Measurements from ENCODE around the gene PRCD. TPM values are rescaled to one million over a fixed set of nuclear protein-coding genes. Genes with fewer than 3 reads are reported as not detected.

PRCD gene
- total and polyA plus RNA-seq, 4 experiments from 2014 or later, result not detected

DNA sequence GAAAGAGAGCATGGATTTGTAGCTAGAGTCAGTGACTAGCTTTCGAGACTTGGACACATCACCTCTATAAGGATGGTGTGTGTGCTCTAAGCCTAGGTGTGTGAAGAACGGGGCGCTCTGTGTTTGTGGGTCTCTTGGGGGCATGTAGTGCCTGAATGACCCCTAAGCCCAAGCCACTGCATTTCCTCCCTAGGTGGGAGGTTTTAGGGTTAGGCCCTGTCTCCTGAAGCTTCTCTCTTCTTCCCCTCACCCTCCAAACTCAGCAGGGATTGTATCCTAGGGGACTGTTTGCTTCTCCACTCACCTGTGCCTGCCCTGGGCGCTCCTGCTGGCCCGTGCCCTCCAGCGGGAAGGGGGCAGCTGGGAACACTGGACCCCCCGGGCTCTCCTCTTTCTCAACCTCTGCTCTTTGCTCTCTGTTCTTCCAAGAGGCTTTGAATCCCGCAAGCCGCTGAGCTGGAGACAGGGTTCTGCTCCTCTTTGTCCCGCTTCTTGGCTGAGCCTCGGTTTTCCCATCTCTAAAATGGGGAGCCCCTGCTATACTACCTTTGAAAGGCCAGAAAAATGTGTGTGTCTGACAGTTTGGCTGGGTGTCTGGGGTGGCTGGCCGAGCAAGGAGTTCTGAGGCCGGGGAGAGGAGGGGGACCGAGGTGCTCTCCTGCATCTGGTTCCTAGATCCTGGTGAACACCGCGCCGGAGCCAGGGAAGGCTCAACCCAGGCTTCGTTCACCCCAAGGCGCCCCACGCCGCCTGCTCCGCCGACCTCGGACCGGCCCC is 3.1 kb upstream of the PRCD start:
- no peak overlapping the region for H3K27ac ChIP-seq (ENCODE audit: low read depth, low read length)
- CTCF ChIA-PET (ENCODE audit: partially characterized antibody), result interaction anchor here (0.6 to 1.6 kb wide), 4 partner anchors 10 to 145 kb away, joined by 3 to 4 read pairs (median 3); no protein-coding TSS in a partner anchor
- POLR2A ChIA-PET (ENCODE audit: partially characterized antibody), result interaction anchor here (0.5 to 1.3 kb wide), 4 partner anchors 9 to 135 kb away, joined by 3 to 5 read pairs (median 4); no protein-coding TSS in a partner anchor
- H3K4me1 Mint-ChIP-seq, result peaks cover 3 to 9% (median 4%) of the 10 kb centered on the region in 4 donors
- H3K4me3 Mint-ChIP-seq, result peak overlapping the region in 4 of 8 donors; percentile 23 to 61 (median 32)
- H3K9me3 Mint-ChIP-seq, result no peaks in the 10 kb centered on the region
- peaks cover 22 to 25% of the 10 kb centered on the region in 2 donors for H3K27me3 Mint-ChIP-seq
- H3K27me3 ChIP-seq (ENCODE audit: insufficient read depth, low read length), result peaks cover 9% of the 10 kb centered on the region
- no peaks in the 10 kb centered on the region for H3K9me3 ChIP-seq (ENCODE audit: control insufficient read depth in 1 of 2, low read length in 2 of 2)
- H3K27ac Mint-ChIP-seq, result no peak overlapping the region
- no peak overlapping the region for H3K4me3 ChIP-seq (ENCODE audit: low read length in 2 of 2)
- no peaks in the 10 kb centered on the region for H3K36me3 Mint-ChIP-seq
- no peaks in the 10 kb centered on the region for H3K36me3 ChIP-seq (ENCODE audit: insufficient read depth, low read length)
- peak in 1 of 5 donors; percentile 31 for DNase-seq
- intact Hi-C loops (cut with micrococcal nuclease), result no loop called here
- no peaks in the 10 kb centered on the region for H3K4me1 ChIP-seq (ENCODE audit: insufficient read depth, low read length)

DNA sequence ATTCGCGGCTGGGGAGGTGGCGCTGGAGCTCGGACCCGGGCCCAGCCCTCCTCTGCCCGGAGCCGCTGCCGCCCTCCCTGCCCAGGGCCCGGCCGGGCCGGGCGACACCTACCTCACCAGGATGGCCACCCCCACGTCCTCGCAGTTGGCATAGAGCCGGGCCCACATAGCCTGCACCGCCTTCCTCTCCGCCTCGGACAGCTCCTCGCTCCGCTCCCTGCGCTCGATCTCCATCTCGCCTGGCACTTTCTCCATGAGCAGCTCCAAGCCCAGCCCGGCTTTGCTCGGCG is 2.6 kb upstream of the PRCD start:
- POLR2A ChIA-PET (ENCODE audit: partially characterized antibody), result interaction anchor here (1.3 kb wide), 1 partner anchor 9 kb away, joined by 5 read pairs; no protein-coding TSS in a partner anchor

GRCh38 chr17:76537578-76538280 is 2.1 kb upstream of the PRCD start, which contains the start of gene CYGB:
Gene CYGB, minus strand, starts transcription at chr17:76537709. Its CDS starts 167 bp downstream, at chr17:76537542.
- H3K27ac Mint-ChIP-seq, result no peak within 1 kb of the TSS
- peak in 2 of 5 donors; percentile 17 to 44 for DNase-seq
- ChIA-PET POLR2A (ENCODE audit: partially characterized antibody) (no interaction called here), CTCF (ENCODE audit: partially characterized antibody) (no interaction called here)
- intact Hi-C loops (cut with micrococcal nuclease), result no loop called here
- H3K4me1 Mint-ChIP-seq, result peaks cover 1 to 9% (median 3%) of the 10 kb centered on the region in 4 donors
- H3K9me3 ChIP-seq (ENCODE audit: control insufficient read depth in 1 of 2, low read length in 2 of 2), result no peaks in the 10 kb centered on the region
- H3K9me3 Mint-ChIP-seq, result no peaks in the 10 kb centered on the region
- peak within 1 kb of the TSS in 3 of 8 donors; percentile 24 to 61 (median 56) for H3K4me3 Mint-ChIP-seq
- no peaks in the 10 kb centered on the region for H3K36me3 Mint-ChIP-seq
- H3K4me1 ChIP-seq (ENCODE audit: insufficient read depth, low read length), result no peaks in the 10 kb centered on the region
- H3K36me3 ChIP-seq (ENCODE audit: insufficient read depth, low read length), result no peaks in the 10 kb centered on the region
- H3K27ac ChIP-seq (ENCODE audit: low read depth, low read length), result no peak within 1 kb of the TSS
- peaks cover 9% of the 10 kb centered on the region for H3K27me3 ChIP-seq (ENCODE audit: insufficient read depth, low read length)
- no peak within 1 kb of the TSS for H3K4me3 ChIP-seq (ENCODE audit: low read length in 2 of 2)
- peaks cover 28% of the 10 kb centered on the region in 2 donors for H3K27me3 Mint-ChIP-seq

More for the DNA sequence above, 2.6 kb upstream of the PRCD start:
- Mint-ChIP-seq H3K9me3 (no peaks in the 10 kb centered on the region), H3K36me3 (no peaks in the 10 kb centered on the region), H3K27me3 (peaks cover 27 to 28% of the 10 kb centered on the region in 2 donors), H3K27ac (no peak overlapping the region), H3K4me1 (peaks cover 1 to 9% (median 3%) of the 10 kb centered on the region in 4 donors), H3K4me3 (no peak overlapping the region)
- CTCF ChIA-PET (ENCODE audit: partially characterized antibody), result interaction anchor here (0.6 to 1.6 kb wide), 2 partner anchors 13 to 35 kb away, joined by 3 to 4 read pairs; no protein-coding TSS in a partner anchor
- Histone ChIP-seq H3K9me3 (ENCODE audit: control insufficient read depth in 1 of 2, low read length in 2 of 2) (no peaks in the 10 kb centered on the region), H3K4me3 (ENCODE audit: low read length in 2 of 2) (no peak overlapping the region), H3K27ac (ENCODE audit: low read depth, low read length) (no peak overlapping the region), H3K27me3 (ENCODE audit: insufficient read depth, low read length) (peaks cover 9% of the 10 kb centered on the region), H3K4me1 (ENCODE audit: insufficient read depth, low read length) (no peaks in the 10 kb centered on the region), H3K36me3 (ENCODE audit: insufficient read depth, low read length) (no peaks in the 10 kb centered on the region)
- intact Hi-C loops (cut with micrococcal nuclease), result no loop called here
- no peak for DNase-seq

DNA sequence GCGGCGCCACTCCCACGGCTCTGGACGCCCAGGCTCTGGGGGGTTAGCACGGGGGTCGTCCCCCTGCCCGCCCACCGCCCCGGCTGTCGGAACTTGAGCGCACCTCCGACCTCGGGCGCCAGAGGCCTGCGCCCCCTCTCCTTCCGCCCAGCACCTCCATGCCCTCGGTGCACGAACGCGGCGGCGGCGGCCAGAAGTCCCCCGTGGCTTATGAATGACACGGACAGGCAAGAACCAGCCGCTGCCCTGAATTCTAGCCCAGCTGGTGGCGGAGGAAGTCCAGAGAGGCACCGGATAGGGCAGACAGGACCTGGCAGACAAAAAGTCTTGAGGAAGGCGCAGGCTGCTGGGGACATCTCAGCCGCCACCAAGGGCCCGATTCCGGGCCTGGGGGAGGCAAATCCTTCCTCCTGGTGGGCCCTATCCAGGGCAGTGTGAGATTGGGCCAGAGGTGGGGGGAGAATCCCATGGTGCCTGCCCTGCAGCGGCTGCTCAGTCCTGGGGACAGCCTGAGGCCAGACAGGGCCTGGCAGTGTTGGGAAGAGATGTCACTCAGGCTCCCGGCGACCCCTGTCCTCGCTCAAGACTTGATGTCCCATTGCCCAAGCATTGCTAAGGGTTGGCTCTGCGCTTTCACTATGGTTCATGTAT is 1.4 kb upstream of the PRCD start:
- Histone ChIP-seq H3K27me3 (ENCODE audit: insufficient read depth, low read length) (peaks cover 9% of the 10 kb centered on the region), H3K4me3 (ENCODE audit: low read length in 2 of 2) (no peak overlapping the region), H3K27ac (ENCODE audit: low read depth, low read length) (no peak overlapping the region), H3K9me3 (ENCODE audit: control insufficient read depth in 1 of 2, low read length in 2 of 2) (no peaks in the 10 kb centered on the region), H3K36me3 (ENCODE audit: insufficient read depth, low read length) (no peaks in the 10 kb centered on the region), H3K4me1 (ENCODE audit: insufficient read depth, low read length) (no peaks in the 10 kb centered on the region)
- H3K27ac Mint-ChIP-seq, result peak overlapping the region in 2 of 7 donors; percentile 40 to 57
- intact Hi-C loops (cut with micrococcal nuclease), result no loop called here
- H3K4me3 Mint-ChIP-seq, result peak overlapping the region in 5 of 8 donors; percentile 26 to 49 (median 39)
- H3K4me1 Mint-ChIP-seq, result peaks cover 1 to 9% (median 3%) of the 10 kb centered on the region in 4 donors
- H3K36me3 Mint-ChIP-seq, result no peaks in the 10 kb centered on the region
- DNase-seq, result peak in 1 of 5 donors; percentile 30
- CTCF ChIA-PET (ENCODE audit: partially characterized antibody), result interaction anchor here (3.1 kb wide), 1 partner anchor 15 kb away, joined by 13 read pairs; no protein-coding TSS in a partner anchor
- no peaks in the 10 kb centered on the region for H3K9me3 Mint-ChIP-seq
- H3K27me3 Mint-ChIP-seq, result peaks cover 28% of the 10 kb centered on the region in 2 donors
- POLR2A ChIA-PET (ENCODE audit: partially characterized antibody), result no interaction called here

- peak overlapping the region in 7 of 8 donors; percentile 26 to 79 (median 45) for H3K4me3 Mint-ChIP-seq
- intact Hi-C loops (cut with micrococcal nuclease), result no loop called here
- H3K9me3 Mint-ChIP-seq, result no peaks in the 10 kb centered on the region
- ChIA-PET CTCF (ENCODE audit: partially characterized antibody) (interaction anchor here (3.1 kb wide), 1 partner anchor 16 kb away, joined by 13 read pairs; no protein-coding TSS in a partner anchor), POLR2A (ENCODE audit: partially characterized antibody) (interaction anchor here (0.9 kb wide), 1 partner anchor 133 kb away, joined by 3 read pairs; no protein-coding TSS in a partner anchor)
- no peaks in the 10 kb centered on the region for H3K4me1 ChIP-seq (ENCODE audit: insufficient read depth, low read length)
- no peak overlapping the region for H3K4me3 ChIP-seq (ENCODE audit: low read length in 2 of 2)
- H3K27me3 Mint-ChIP-seq, result peaks cover 32% of the 10 kb centered on the region in 2 donors
- H3K27ac Mint-ChIP-seq, result peak overlapping the region in 3 of 7 donors; percentile 40 to 57 (median 42)
- no peaks in the 10 kb centered on the region for H3K9me3 ChIP-seq (ENCODE audit: control insufficient read depth in 1 of 2, low read length in 2 of 2)
- no peaks in the 10 kb centered on the region for H3K36me3 Mint-ChIP-seq
- peaks cover 1 to 9% (median 3%) of the 10 kb centered on the region in 4 donors for H3K4me1 Mint-ChIP-seq
- no peak for DNase-seq
- no peak overlapping the region for H3K27ac ChIP-seq (ENCODE audit: low read depth, low read length)
- H3K27me3 ChIP-seq (ENCODE audit: insufficient read depth, low read length), result peaks cover 9% of the 10 kb centered on the region
- H3K36me3 ChIP-seq (ENCODE audit: insufficient read depth, low read length), result no peaks in the 10 kb centered on the region
Measured at GRCh38 chr17:76538941-76539570, 788 bp upstream of the PRCD start.

- Mint-ChIP-seq H3K9me3 (no peaks in the 10 kb centered on the region), H3K4me3 (no peak overlapping the region), H3K27ac (peak overlapping the region in 1 of 7 donors; percentile 7), H3K4me1 (peaks cover 1 to 9% (median 3%) of the 10 kb centered on the region in 4 donors), H3K36me3 (no peaks in the 10 kb centered on the region), H3K27me3 (peaks cover 29% of the 10 kb centered on the region in 2 donors)
- Histone ChIP-seq H3K9me3 (ENCODE audit: control insufficient read depth in 1 of 2, low read length in 2 of 2) (no peaks in the 10 kb centered on the region), H3K4me3 (ENCODE audit: low read length in 2 of 2) (no peak overlapping the region), H3K36me3 (ENCODE audit: insufficient read depth, low read length) (no peaks in the 10 kb centered on the region), H3K27ac (ENCODE audit: low read depth, low read length) (no peak overlapping the region), H3K27me3 (ENCODE audit: insufficient read depth, low read length) (peaks cover 9% of the 10 kb centered on the region), H3K4me1 (ENCODE audit: insufficient read depth, low read length) (no peaks in the 10 kb centered on the region)
- intact Hi-C loops (cut with micrococcal nuclease), result no loop called here
- peak in 1 of 5 donors; percentile 38 for DNase-seq
- ChIA-PET CTCF (ENCODE audit: partially characterized antibody) (interaction anchor here (3.1 kb wide), 1 partner anchor 17 kb away, joined by 13 read pairs; no protein-coding TSS in a partner anchor), POLR2A (ENCODE audit: partially characterized antibody) (interaction anchor here (0.6 to 0.9 kb wide), 2 partner anchors 17 to 132 kb away, joined by 3 read pairs; no protein-coding TSS in a partner anchor)
Measured at GRCh38 chr17:76540381-76541300, 797 bp downstream of the PRCD start.
